Lower leg skin (tissue), 4 donors: Measurements from ENCODE around the gene HSPB6. TPM values are rescaled to one million over a fixed set of nuclear protein-coding genes. Genes with fewer than 3 reads are reported as not detected.

Experiments
- DNase-seq, 2 donors: peaks; one replicate each; pipeline ENCODE4 v3.0.0-alpha.2; 2019; ENCODE audit warnings: low spot score in 2 of 2
- H3K4me3 ChIP-seq: fragments of 200-600 bp; sonication (generic); 2 replicates; pipeline ENCODE4 v1.5.1; 2017; ENCODE audit warnings: mild to moderate bottlenecking, low read depth; ENCODE audit not compliant: poor library complexity, severe bottlenecking
- POLR2A ChIP-seq, 2 donors: fragments of 450-650 bp; IDR thresholded peaks; one replicate each; pipeline ENCODE4 v1.6.1; 2016 to 2017; ENCODE audit warnings: antibody characterized with exemption in 2 of 2, mild to moderate bottlenecking in 1 of 2, moderate library complexity in 1 of 2
- WGBS, 2 donors: methylation state at CpG; one replicate each; pipeline ENCODE4 v1.1.5; 2018; 5-methylcytosine and 5-hydroxymethylcytosine counted together
- intact Hi-C: fragments of 100-400 bp; cut with DNase I; formaldehyde crosslinking; loops from one replicate; pipeline ENCODE4 v1.15.0; 2023; ENCODE audit warnings: low total_unique reads
- total RNA-seq, 4 donors: library from RNA; depleted of rRNA; stranded (reverse); fragments of >200 nt; gene quantifications; one replicate each; pipeline ENCODE4 v1.1.0, GENCODE V29; 2016
- TF ChIP-seq, protein P1 (sequence below), 3 donors: fragments of 450-650 bp; IDR thresholded peaks; one replicate each; pipeline ENCODE4 v1.5.1; 2016; ENCODE audit warnings: antibody characterized with exemption in 3 of 3, mild to moderate bottlenecking in 3 of 3, moderate library complexity in 2 of 3

The HSPB6 gene
- total RNA-seq, 4 donors from 2014 or later = 2.5 to 9.4 (median 3.9) TPM

- intact Hi-C loops = no loop called here
- no peak for TF ChIP-seq POLR2A (IDR thresholded peaks at IDR 0.05)
- TF ChIP-seq, protein P1, sequence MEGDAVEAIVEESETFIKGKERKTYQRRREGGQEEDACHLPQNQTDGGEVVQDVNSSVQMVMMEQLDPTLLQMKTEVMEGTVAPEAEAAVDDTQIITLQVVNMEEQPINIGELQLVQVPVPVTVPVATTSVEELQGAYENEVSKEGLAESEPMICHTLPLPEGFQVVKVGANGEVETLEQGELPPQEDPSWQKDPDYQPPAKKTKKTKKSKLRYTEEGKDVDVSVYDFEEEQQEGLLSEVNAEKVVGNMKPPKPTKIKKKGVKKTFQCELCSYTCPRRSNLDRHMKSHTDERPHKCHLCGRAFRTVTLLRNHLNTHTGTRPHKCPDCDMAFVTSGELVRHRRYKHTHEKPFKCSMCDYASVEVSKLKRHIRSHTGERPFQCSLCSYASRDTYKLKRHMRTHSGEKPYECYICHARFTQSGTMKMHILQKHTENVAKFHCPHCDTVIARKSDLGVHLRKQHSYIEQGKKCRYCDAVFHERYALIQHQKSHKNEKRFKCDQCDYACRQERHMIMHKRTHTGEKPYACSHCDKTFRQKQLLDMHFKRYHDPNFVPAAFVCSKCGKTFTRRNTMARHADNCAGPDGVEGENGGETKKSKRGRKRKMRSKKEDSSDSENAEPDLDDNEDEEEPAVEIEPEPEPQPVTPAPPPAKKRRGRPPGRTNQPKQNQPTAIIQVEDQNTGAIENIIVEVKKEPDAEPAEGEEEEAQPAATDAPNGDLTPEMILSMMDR (IDR thresholded peaks at IDR 0.05) = no peak
- H3K4me3 ChIP-seq = no peak overlapping the region
- WGBS, 2 donors = 92 to 94% methylated on average over 4 to 15 of the region's 15 CpGs
- no peak for DNase-seq
Measured at GRCh38 chr19:35787227-35787799, 30.5 kb upstream of the HSPB6 start.

- WGBS, 2 donors = 91 to 94% methylated on average over 27 to 31 of the region's 31 CpGs
- DNase-seq = no peak
- H3K4me3 ChIP-seq = no peak overlapping the region
- no peak for TF ChIP-seq POLR2A (IDR thresholded peaks at IDR 0.05)
- TF ChIP-seq, protein P1 (IDR thresholded peaks at IDR 0.05) = no peak
- intact Hi-C loops = no loop called here
Measured at GRCh38 chr19:35786299-35787160, 29.7 kb upstream of the HSPB6 start.

GRCh38 chr19:35785339-35785627, 28.5 kb upstream of the HSPB6 start:
- intact Hi-C loops = no loop called here
- 85 to 89% methylated on average over 8 to 10 of the region's 10 CpGs for WGBS, 2 donors
- no peak for DNase-seq
- no peak overlapping the region for H3K4me3 ChIP-seq
- no peak for TF ChIP-seq POLR2A (IDR thresholded peaks at IDR 0.05)
- TF ChIP-seq, protein P1 (IDR thresholded peaks at IDR 0.05) = no peak

DNA sequence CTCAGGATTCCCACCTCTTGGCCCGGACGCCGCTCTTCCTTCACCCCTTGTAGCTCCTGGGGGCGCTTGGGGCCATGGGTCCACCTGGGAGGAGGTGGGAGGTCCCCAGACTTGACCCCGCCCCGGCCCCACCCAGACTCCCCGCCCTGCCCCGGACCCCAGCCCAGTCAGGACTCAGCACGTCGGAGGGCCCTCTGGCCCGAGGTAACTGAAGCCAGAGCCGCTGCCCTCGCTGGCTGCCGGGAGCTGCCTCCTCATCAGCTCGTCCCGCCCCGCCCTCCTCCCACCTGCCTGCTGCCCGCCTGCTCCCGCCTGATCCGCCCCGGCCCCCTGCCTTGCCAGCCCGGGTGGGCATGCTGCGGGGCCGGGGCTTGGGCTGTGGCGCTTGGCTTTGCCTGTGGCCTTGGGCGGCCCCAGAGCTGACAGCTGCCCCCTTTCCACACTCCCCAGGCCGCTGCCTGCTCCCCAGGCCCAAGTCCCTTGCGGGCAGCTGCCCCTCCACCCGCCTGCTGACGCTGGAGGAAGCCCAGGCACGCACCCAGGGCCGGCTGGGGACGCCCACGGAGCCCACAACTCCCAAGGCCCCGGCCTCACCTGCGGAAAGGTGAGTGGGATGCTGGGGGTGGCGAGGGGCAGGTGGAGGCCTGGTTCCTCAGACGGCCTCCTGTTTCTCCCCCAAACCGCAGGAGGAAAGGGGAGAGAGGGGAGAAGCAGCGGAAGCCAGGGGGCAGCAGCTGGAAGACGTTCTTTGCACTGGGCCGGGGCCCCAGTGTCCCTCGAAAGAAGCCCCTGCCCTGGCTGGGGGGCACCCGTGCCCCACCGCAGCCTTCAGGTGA, 27.9 kb upstream of the HSPB6 start:
- TF ChIP-seq, protein P1 (IDR thresholded peaks at IDR 0.05) = no peak
- TF ChIP-seq POLR2A (IDR thresholded peaks at IDR 0.05) = no peak
- H3K4me3 ChIP-seq = no peak overlapping the region
- DNase-seq = no peak
- intact Hi-C loops = no loop called here
- WGBS, 2 donors = 82 to 85% methylated on average over 32 to 34 of the region's 45 CpGs

- no peak for DNase-seq
- intact Hi-C loops = no loop called here
- 87 to 90% methylated on average over 25 to 28 of the region's 28 CpGs for WGBS, 2 donors
- no peak overlapping the region for H3K4me3 ChIP-seq
- no peak for TF ChIP-seq POLR2A (IDR thresholded peaks at IDR 0.05)
- TF ChIP-seq, protein P1 (IDR thresholded peaks at IDR 0.05) = no peak
Measured at GRCh38 chr19:35783469-35784434, 26.9 kb upstream of the HSPB6 start.
